ENCODE results near the gene RAB33B.
"Not testable (repeated sequence)": the region's sequence is repeated elsewhere in the genome, so short reads cannot be mapped to it uniquely, and the experiment has no call there.

The RAB33B gene

GRCh38 chr4:139465922-139466321 lies 12.0 kb downstream of the RAB33B start:
- no peak for TF ChIP-seq ZFX (IDR thresholded peaks at IDR 0.05)
- TF ChIP-seq CTCF (conservative IDR thresholded peaks at IDR 0.05): no peak
- H3K27ac ChIP-seq: no peak overlapping the region

- not testable (repeated sequence) for H3K27ac ChIP-seq
Measured at GRCh38 chr4:139468756-139469155, 14.8 kb downstream of the RAB33B start.

GRCh38 chr4:139469216-139469615 lies 15.3 kb downstream of the RAB33B start:
- no peak for TF ChIP-seq ZFX (IDR thresholded peaks at IDR 0.05)
- no peak for TF ChIP-seq CTCF (conservative IDR thresholded peaks at IDR 0.05)
- H3K27ac ChIP-seq: no peak overlapping the region

DNA sequence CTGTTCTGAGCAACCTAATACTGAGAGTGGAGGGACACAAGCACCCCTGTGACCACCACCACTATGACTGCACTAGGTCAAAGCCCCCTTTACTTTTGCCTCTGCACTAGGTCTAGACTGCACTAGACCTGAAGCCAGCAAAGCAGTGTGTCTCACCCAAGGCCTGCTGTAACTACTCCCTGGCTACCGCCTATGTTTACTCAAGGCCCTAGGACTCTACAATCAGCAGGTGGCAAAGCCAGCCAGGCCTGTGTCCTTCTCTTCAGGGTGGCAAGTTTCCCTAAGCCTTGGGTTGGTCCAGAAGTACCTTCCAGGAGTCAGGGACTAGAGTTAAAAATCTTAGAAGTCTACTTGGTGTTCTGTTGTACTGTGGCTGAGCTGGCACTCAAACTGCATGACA lies 15.9 kb downstream of the RAB33B start:
- H3K27ac ChIP-seq: no peak overlapping the region
- TF ChIP-seq ZFX (IDR thresholded peaks at IDR 0.05) (no peak), CTCF (conservative IDR thresholded peaks at IDR 0.05) (no peak)

GRCh38 chr4:139470295-139470694 lies 16.4 kb downstream of the RAB33B start:
- TF ChIP-seq ZFX (IDR thresholded peaks at IDR 0.05) (no peak), CTCF (conservative IDR thresholded peaks at IDR 0.05) (no peak)
- H3K27ac ChIP-seq: no peak overlapping the region

DNA sequence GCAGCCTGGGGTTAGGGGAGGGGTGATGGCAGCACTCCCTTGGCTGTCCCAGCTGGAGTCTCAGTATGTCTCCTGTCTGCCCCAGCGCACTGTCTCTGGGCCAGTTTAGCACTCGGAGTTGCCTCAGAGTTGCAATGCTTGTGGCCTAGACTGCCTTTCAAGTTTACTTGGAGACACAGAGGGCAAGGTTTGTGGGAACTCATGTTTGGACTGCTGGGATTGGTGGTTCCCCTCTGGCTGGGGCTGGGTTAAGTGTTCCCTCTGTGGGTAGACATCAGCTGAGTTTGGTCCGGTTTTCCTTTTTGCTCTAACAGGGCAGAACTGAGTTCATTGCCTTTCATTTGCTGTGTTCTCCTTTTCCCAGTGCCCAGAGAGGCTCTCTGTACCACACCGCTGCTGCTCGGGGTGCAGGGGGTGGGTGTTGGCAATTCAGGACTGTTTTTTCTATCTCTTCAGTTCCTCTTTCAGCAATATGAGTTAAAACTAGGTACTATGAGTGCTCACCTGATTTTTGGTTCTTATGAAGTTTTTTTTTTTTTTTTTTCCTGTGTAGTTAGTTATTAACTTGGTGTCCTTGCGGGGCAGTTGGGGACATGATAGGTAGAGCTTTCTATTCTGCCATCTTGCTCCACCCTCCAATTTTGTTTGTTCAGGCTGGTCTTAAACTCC lies 17.2 kb downstream of the RAB33B start:
- no peak for TF ChIP-seq CTCF (conservative IDR thresholded peaks at IDR 0.05)
- TF ChIP-seq ZFX (IDR thresholded peaks at IDR 0.05): no peak
- no peak overlapping the region for H3K27ac ChIP-seq

DNA sequence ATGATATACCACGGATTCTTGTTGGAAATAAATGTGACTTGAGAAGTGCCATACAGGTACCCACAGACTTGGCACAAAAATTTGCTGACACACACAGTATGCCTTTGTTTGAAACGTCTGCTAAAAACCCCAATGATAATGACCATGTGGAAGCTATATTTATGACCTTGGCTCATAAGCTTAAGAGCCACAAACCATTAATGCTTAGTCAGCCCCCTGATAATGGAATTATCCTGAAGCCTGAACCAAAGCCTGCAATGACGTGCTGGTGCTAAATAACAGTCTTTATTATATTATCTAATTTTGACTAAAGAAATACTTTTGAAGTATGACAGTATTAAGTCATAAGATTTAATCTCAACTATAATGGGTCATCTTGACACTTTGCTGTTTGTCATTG lies 18.9 kb downstream of the RAB33B start:
- H3K27ac ChIP-seq: no peak overlapping the region
- no peak for TF ChIP-seq CTCF (conservative IDR thresholded peaks at IDR 0.05)
- no peak for TF ChIP-seq ZFX (IDR thresholded peaks at IDR 0.05)

DNA sequence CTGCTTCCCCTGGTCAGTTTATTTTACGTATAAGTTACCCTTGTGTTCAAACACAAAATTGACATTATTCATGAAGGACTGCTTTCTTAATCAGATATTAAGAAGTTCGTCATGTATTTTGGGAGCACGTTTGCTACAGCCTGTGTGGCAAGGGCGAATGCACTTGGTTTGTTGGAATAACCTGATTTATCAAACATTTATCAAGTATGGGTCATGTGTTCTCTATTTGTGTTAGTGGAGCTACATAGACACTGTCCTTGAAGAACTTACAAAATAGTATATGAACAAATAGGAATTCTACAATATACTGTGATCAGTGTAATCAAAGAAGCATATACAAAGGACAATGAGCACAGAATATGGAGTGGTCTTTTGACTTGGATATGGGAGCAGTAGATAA lies 22.4 kb downstream of the RAB33B start:
- no peak for TF ChIP-seq ZFX (IDR thresholded peaks at IDR 0.05)
- no peak for TF ChIP-seq CTCF (conservative IDR thresholded peaks at IDR 0.05)
- no peak overlapping the region for H3K27ac ChIP-seq
